Right atrium auricular region (tissue), 2 donors: ENCODE results near the gene PTCHD4. TPM values are rescaled to one million over a fixed set of nuclear protein-coding genes. Genes with fewer than 3 reads are reported as not detected.
"Not testable (repeated sequence)": the region's sequence is repeated elsewhere in the genome, so short reads cannot be mapped to it uniquely, and the experiment has no call there.

ENCODE experiments used
- DNase-seq: peaks from one replicate; pipeline ENCODE4 v3.0.0-alpha.2; 2019; ENCODE audit warnings: low spot score
- H3K27ac ChIP-seq, 2 donors: fragments of 200-600 bp; sonication (generic); 1 replicate in 1 of 2; 2 replicates in 1 of 2; pipeline ENCODE4 v1.5.1; 2016 to 2019
- H3K27me3 ChIP-seq, 2 donors: fragments of 200-600 bp; sonication (generic); one replicate each; pipeline versions ENCODE4 v1.5.1 to v1.6.0; 2017 to 2019
- H3K36me3 ChIP-seq: fragments of 200-600 bp; sonication (generic); one replicate; pipeline ENCODE4 v1.5.1; 2016
- H3K4me1 ChIP-seq, 2 donors: fragments of 200-600 bp; sonication (generic); one replicate each; pipeline versions ENCODE4 v1.5.1 to v1.6.0; 2017 to 2019
- H3K4me3 ChIP-seq, 2 donors: fragments of 200-600 bp; sonication (generic); 1 replicate in 1 of 2; 2 replicates in 1 of 2; pipeline ENCODE4 v1.5.1; 2017 to 2019; ENCODE audit warnings: mild to moderate bottlenecking in 1 of 2, moderate library complexity in 1 of 2
- H3K9me3 ChIP-seq, 2 donors: fragments of 200-600 bp; sonication (generic); one replicate each; pipeline ENCODE4 v1.5.1; 2019
- CTCF ChIP-seq, 2 donors: fragments of 200-600 bp; sonication (generic); IDR thresholded peaks; one replicate each; pipeline ENCODE4 v1.5.1; 2019; ENCODE audit warnings: antibody characterized with exemption in 2 of 2
- total RNA-seq, 2 donors: library from RNA; depleted of rRNA; stranded (reverse); fragments of >200 nt; gene quantifications; one replicate each; pipeline ENCODE4 v1.1.0, GENCODE V29; 2016

The PTCHD4 gene
- total RNA-seq, 2 donors from 2014 or later = 0.51 to 1.0 TPM

GRCh38 chr6:48139818-48140614, 29.0 kb upstream of the PTCHD4 start:
- Histone ChIP-seq H3K36me3 (no peaks in the 10 kb centered on the region), H3K27ac (no peak overlapping the region), H3K4me1 (no peaks in the 10 kb centered on the region), H3K9me3 (no peaks in the 10 kb centered on the region), H3K4me3 (no peak overlapping the region), H3K27me3 (no peaks in the 10 kb centered on the region)
- DNase-seq = no peak
- no peak for TF ChIP-seq CTCF (IDR thresholded peaks at IDR 0.05)

- no peak for DNase-seq
- H3K36me3 ChIP-seq = no peaks in the 10 kb centered on the region
- no peak overlapping the region for H3K27ac ChIP-seq
- H3K27me3 ChIP-seq = no peaks in the 10 kb centered on the region
- H3K9me3 ChIP-seq = no peaks in the 10 kb centered on the region
- no peak overlapping the region for H3K4me3 ChIP-seq
- no peak for TF ChIP-seq CTCF (IDR thresholded peaks at IDR 0.05)
- H3K4me1 ChIP-seq = no peaks in the 10 kb centered on the region
Observed at GRCh38 chr6:48136856-48137255, 25.9 kb upstream of the PTCHD4 start.

- no peaks in the 10 kb centered on the region for H3K27me3 ChIP-seq
- no peak for TF ChIP-seq CTCF (IDR thresholded peaks at IDR 0.05)
- H3K4me1 ChIP-seq = no peaks in the 10 kb centered on the region
- no peak overlapping the region for H3K27ac ChIP-seq
- no peaks in the 10 kb centered on the region for H3K36me3 ChIP-seq
- H3K4me3 ChIP-seq = no peak overlapping the region
- no peak for DNase-seq
- H3K9me3 ChIP-seq = no peaks in the 10 kb centered on the region
Observed at GRCh38 chr6:48135323-48136084, 24.5 kb upstream of the PTCHD4 start.

GRCh38 chr6:48134246-48134645, 23.2 kb upstream of the PTCHD4 start:
- no peaks in the 10 kb centered on the region for H3K36me3 ChIP-seq
- no peaks in the 10 kb centered on the region for H3K27me3 ChIP-seq
- TF ChIP-seq CTCF (IDR thresholded peaks at IDR 0.05) = no peak
- no peak for DNase-seq
- no peak overlapping the region for H3K27ac ChIP-seq
- no peaks in the 10 kb centered on the region for H3K4me1 ChIP-seq
- no peaks in the 10 kb centered on the region for H3K9me3 ChIP-seq
- no peak overlapping the region for H3K4me3 ChIP-seq

GRCh38 chr6:48123601-48124000, 12.6 kb upstream of the PTCHD4 start:
- Histone ChIP-seq H3K27me3 (no peaks in the 10 kb centered on the region), H3K4me1 (no peaks in the 10 kb centered on the region), H3K36me3 (no peaks in the 10 kb centered on the region), H3K27ac (no peak overlapping the region), H3K9me3 (no peaks in the 10 kb centered on the region), H3K4me3 (no peak overlapping the region)
- TF ChIP-seq CTCF (IDR thresholded peaks at IDR 0.05) = no peak
- no peak for DNase-seq

- not testable (repeated sequence) for H3K27me3 ChIP-seq, H3K9me3 ChIP-seq, H3K4me1 ChIP-seq, H3K27ac ChIP-seq, DNase-seq, H3K4me3 ChIP-seq, H3K36me3 ChIP-seq
Observed at GRCh38 chr6:48121983-48122749, 11.2 kb upstream of the PTCHD4 start.
